Memory B cell (primary cell): ENCODE data around the gene SYNJ2.

ENCODE experiments used
- ATAC-seq: fragments of 150-1000 bp; cut with Tn5 transposase; 2 replicates; pipeline ENCODE4 v1.10.0; 2021; ENCODE audit warnings: low read depth, mild to moderate bottlenecking, moderate library complexity
- DNase-seq, 2 donors: peaks; one replicate each; pipeline ENCODE4 v3.0.0; 2022; ENCODE audit warnings: low spot score in 2 of 2
- H3K27ac Mint-ChIP-seq: one replicate; pipeline ENCODE4 v1.8.0; 2022; ENCODE audit warnings: mild to moderate bottlenecking, moderate library complexity, mixed read lengths
- H3K27me3 Mint-ChIP-seq: one replicate; pipeline ENCODE4 v1.8.0; 2022; ENCODE audit warnings: mixed read lengths
- H3K36me3 Mint-ChIP-seq: one replicate; pipeline ENCODE4 v1.8.0; 2022; ENCODE audit warnings: mild to moderate bottlenecking, mixed read lengths
- H3K4me1 Mint-ChIP-seq: one replicate; pipeline ENCODE4 v1.8.0; 2022; ENCODE audit warnings: mixed read lengths
- H3K4me3 Mint-ChIP-seq: one replicate; pipeline ENCODE4 v1.8.0; 2022; ENCODE audit warnings: mild to moderate bottlenecking, moderate library complexity, mixed read lengths
- H3K9me3 Mint-ChIP-seq: one replicate; pipeline ENCODE4 v1.8.0; 2022; ENCODE audit warnings: mixed read lengths

Gene SYNJ2

DNA sequence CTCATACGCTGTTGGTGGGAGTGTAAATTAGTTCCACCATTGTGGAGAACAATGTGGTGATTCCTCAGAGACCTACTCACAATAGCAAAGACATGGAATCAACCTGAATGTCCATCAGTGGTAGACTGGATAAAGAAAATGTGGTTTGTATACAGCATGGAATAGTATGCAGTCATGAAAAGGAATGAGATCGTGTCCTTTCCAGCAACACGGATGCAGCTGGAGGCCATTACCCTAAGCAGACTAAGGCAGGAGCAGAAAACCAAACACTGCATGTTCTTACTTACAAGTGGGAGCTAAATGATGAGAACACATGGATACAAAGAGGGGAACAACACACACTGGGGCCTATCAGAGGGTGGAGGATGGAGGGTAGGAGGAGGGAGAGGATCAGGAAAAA is 54.6 kb downstream of the SYNJ2 start:
- H3K27ac Mint-ChIP-seq = no peak overlapping the region
- peaks cover 11% of the 10 kb centered on the region for H3K4me1 Mint-ChIP-seq

DNA sequence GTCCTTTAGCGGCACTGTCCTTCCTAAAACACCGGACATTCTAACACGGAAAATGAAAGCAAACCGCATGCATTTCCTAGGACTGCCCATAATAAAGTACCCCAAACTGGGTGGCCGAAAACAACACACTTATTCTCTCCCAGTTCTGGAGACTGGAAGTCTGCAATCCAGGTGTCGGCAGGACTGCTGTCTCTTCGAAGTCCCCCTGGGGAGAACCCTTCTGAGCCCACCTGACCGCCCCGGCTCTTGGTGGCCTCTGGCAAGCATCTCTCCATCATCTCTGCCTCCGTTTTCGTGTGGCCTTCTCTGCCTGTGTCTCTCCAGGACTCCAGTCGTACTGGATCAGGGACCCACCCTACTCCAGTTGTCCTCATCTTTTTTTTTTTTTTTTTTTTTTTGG is 55.4 kb downstream of the SYNJ2 start:
- Mint-ChIP-seq H3K4me3 (no peak overlapping the region), H3K4me1 (peaks cover 3% of the 10 kb centered on the region), H3K9me3 (peaks cover 4% of the 10 kb centered on the region), H3K27me3 (no peaks in the 10 kb centered on the region), H3K36me3 (peaks cover 16% of the 10 kb centered on the region), H3K27ac (no peak overlapping the region)
- ATAC-seq = no peak
- no peak for DNase-seq

More for the DNA sequence above, 54.6 kb downstream of the SYNJ2 start:
- no peak for DNase-seq
- Mint-ChIP-seq H3K9me3 (peaks cover 4% of the 10 kb centered on the region), H3K4me3 (no peak overlapping the region), H3K27me3 (no peaks in the 10 kb centered on the region), H3K36me3 (peaks cover 16% of the 10 kb centered on the region)
- no peak for ATAC-seq

DNA sequence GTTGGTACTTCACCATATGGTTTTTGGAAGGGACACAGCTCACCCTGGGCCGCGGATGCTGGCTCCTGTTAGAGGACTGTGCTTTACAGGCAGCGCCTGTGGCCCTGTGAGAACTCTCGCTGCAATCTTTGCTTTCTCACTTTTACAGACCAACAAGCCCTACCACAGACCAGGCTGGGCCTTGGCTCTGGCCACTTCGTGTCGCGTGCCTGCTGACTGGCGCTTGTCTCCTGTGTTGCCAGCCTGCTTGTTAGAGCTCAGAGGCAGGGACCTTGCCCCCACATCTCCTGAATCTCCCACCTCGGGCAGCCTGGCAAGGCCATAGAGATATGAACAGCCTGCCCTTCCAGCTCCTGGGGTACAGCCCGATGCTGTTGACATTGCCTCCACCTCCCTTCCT is 56.1 kb downstream of the SYNJ2 start:
- Mint-ChIP-seq H3K27ac (no peak overlapping the region), H3K36me3 (peaks cover 16% of the 10 kb centered on the region), H3K4me3 (no peak overlapping the region), H3K9me3 (peaks cover 4% of the 10 kb centered on the region), H3K27me3 (no peaks in the 10 kb centered on the region), H3K4me1 (peaks cover 3% of the 10 kb centered on the region)
- no peak for DNase-seq
- ATAC-seq = no peak

DNA sequence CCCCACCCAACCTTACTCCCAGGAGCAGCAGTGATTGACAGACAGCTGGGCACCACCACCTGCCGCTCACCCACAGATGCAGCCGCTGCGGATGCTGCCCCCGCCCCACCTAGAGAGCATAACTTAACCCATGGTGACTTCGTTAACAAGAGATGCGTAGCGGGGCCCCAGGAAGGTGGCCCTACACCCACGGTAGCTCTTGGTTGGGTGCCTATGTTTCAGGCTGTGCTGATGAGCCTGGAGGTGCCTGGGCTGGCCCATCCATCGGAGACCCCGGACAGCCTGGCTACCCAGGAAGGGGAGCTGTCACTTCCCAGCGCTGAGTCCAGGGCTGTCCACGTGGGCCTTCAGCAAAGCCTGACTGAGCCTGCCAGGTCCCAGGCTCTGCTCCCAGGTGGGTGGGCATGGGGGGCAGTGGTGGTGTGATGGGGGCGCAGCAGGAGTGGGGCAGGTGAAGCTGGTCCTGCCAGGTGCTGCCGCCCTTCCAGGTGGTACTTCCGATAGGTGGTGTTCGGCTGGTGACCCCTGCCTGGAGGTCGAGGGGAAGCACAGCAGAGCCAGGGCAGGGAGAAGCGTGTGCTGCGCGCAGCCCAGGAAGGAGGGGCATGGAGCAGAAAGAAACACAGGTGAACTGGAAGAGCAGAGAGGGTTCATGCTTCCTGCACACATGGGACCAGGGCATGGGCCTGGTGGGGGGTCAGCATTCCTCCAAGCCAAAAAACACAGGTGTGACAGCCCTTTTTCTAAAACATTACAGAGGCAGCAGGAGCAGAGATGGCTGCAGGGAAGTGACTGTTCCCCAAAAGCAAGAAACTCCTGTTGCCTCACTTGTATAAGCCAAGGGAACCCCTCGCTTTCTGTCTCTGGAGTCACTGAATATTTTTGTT is 56.9 kb downstream of the SYNJ2 start:
- ATAC-seq (no peak), DNase-seq (no peak)
- H3K4me3 Mint-ChIP-seq = no peak overlapping the region
- H3K27ac Mint-ChIP-seq = no peak overlapping the region
- no peaks in the 10 kb centered on the region for H3K27me3 Mint-ChIP-seq
- peaks cover 3% of the 10 kb centered on the region for H3K4me1 Mint-ChIP-seq
- peaks cover 19% of the 10 kb centered on the region for H3K36me3 Mint-ChIP-seq
- peaks cover 4% of the 10 kb centered on the region for H3K9me3 Mint-ChIP-seq

- ATAC-seq = no peak
- Mint-ChIP-seq H3K4me1 (peaks cover 3% of the 10 kb centered on the region), H3K27me3 (no peaks in the 10 kb centered on the region), H3K36me3 (peaks cover 20% of the 10 kb centered on the region), H3K27ac (no peak overlapping the region), H3K4me3 (no peak overlapping the region), H3K9me3 (peaks cover 4% of the 10 kb centered on the region)
- DNase-seq = no peak
These were observed 57.5 kb downstream of the SYNJ2 start for GRCh38 chr6:158039178-158039557.

- DNase-seq = no peak
- no peaks in the 10 kb centered on the region for H3K27me3 Mint-ChIP-seq
- H3K36me3 Mint-ChIP-seq = peaks cover 21% of the 10 kb centered on the region
- no peak overlapping the region for H3K27ac Mint-ChIP-seq
- ATAC-seq = no peak
- H3K4me3 Mint-ChIP-seq = no peak overlapping the region
- H3K9me3 Mint-ChIP-seq = peaks cover 4% of the 10 kb centered on the region
- H3K4me1 Mint-ChIP-seq = peaks cover 3% of the 10 kb centered on the region
These were observed 57.9 kb downstream of the SYNJ2 start for GRCh38 chr6:158039571-158040050.

GRCh38 chr6:158040051-158040803 is 58.6 kb downstream of the SYNJ2 start:
- H3K4me3 Mint-ChIP-seq = no peak overlapping the region
- H3K4me1 Mint-ChIP-seq = peaks cover 3% of the 10 kb centered on the region
- ATAC-seq = no peak
- H3K27me3 Mint-ChIP-seq = no peaks in the 10 kb centered on the region
- DNase-seq = no peak
- no peak overlapping the region for H3K27ac Mint-ChIP-seq
- peaks cover 4% of the 10 kb centered on the region for H3K9me3 Mint-ChIP-seq
- peaks cover 21% of the 10 kb centered on the region for H3K36me3 Mint-ChIP-seq

DNA sequence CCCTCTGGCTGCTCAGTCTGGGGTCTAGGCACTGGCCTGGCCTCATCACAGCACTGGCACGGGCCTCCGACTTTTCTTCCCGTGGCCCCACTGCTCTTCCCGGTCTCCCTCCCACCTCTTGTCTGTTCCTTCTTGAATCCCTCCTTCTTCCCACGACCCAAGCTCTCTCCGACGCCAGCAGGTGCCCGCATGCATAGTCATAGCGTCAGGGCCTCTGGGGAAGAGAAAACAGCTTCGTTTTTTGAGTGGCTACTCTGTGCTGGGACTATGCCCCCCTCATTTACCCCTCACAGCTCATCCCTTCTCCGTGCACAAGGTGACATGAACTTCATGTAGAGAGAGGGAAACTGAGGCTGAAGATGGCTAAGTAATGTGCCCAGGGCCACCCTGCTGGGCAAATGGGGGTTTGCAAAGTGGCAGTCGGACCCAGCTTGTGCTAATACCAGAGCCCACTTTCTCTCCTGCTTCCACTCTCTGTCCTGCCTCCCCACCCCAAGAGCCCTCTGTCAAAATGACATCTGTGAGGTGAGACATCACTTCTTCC is 59.2 kb downstream of the SYNJ2 start:
- Mint-ChIP-seq H3K36me3 (peaks cover 23% of the 10 kb centered on the region), H3K4me1 (peaks cover 3% of the 10 kb centered on the region), H3K27me3 (no peaks in the 10 kb centered on the region), H3K27ac (no peak overlapping the region), H3K4me3 (no peak overlapping the region), H3K9me3 (peaks cover 4% of the 10 kb centered on the region)
- DNase-seq (no peak), ATAC-seq (no peak)

- Mint-ChIP-seq H3K36me3 (peaks cover 18% of the 10 kb centered on the region), H3K4me3 (no peak overlapping the region), H3K27ac (no peak overlapping the region), H3K27me3 (no peaks in the 10 kb centered on the region), H3K9me3 (no peaks in the 10 kb centered on the region), H3K4me1 (peaks cover 3% of the 10 kb centered on the region)
- DNase-seq = no peak
- ATAC-seq = no peak
These were observed 59.7 kb downstream of the SYNJ2 start for GRCh38 chr6:158041370-158041769.

GRCh38 chr6:158041788-158042187 is 60.1 kb downstream of the SYNJ2 start:
- Mint-ChIP-seq H3K9me3 (no peaks in the 10 kb centered on the region), H3K27ac (no peak overlapping the region), H3K4me1 (peaks cover 5% of the 10 kb centered on the region), H3K4me3 (no peak overlapping the region), H3K27me3 (no peaks in the 10 kb centered on the region), H3K36me3 (peaks cover 18% of the 10 kb centered on the region)
- ATAC-seq (no peak), DNase-seq (no peak)

DNA sequence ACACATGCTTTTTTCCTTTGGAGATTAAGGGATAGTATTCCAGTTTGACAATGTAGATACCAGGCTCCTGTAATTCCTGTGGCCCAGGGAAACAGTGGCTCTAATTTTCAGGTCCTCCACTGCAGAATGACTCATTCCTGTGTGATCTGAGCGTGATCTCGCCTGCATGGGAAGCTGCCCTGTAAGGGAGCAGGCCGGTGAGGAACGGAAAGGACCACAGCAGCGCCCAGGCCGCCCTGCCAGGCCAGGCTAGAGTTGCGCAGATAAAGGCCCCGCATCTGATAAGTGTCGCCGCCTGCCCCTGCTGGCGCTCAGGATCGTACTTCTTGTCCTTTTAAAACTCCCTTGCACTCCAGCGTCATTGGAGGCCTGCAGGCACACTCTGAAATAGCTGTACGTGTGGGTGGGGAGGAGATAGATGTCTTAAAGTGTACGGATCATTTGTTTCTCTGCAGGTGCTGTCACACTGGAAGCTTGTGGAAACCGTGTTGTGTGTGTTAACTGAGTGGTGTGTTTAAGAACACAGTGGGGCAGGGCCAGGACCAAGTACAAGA is 60.7 kb downstream of the SYNJ2 start:
- Mint-ChIP-seq H3K4me3 (no peak overlapping the region), H3K27ac (no peak overlapping the region), H3K4me1 (peaks cover 6% of the 10 kb centered on the region), H3K36me3 (peaks cover 23% of the 10 kb centered on the region), H3K9me3 (no peaks in the 10 kb centered on the region), H3K27me3 (no peaks in the 10 kb centered on the region)
- ATAC-seq (no peak), DNase-seq (no peak)

- no peaks in the 10 kb centered on the region for H3K9me3 Mint-ChIP-seq
- no peak overlapping the region for H3K4me3 Mint-ChIP-seq
- ATAC-seq (no peak), DNase-seq (no peak)
- H3K27ac Mint-ChIP-seq = no peak overlapping the region
- H3K27me3 Mint-ChIP-seq = no peaks in the 10 kb centered on the region
- peaks cover 6% of the 10 kb centered on the region for H3K4me1 Mint-ChIP-seq
- peaks cover 21% of the 10 kb centered on the region for H3K36me3 Mint-ChIP-seq
These were observed 61.3 kb downstream of the SYNJ2 start for GRCh38 chr6:158043008-158043407.

DNA sequence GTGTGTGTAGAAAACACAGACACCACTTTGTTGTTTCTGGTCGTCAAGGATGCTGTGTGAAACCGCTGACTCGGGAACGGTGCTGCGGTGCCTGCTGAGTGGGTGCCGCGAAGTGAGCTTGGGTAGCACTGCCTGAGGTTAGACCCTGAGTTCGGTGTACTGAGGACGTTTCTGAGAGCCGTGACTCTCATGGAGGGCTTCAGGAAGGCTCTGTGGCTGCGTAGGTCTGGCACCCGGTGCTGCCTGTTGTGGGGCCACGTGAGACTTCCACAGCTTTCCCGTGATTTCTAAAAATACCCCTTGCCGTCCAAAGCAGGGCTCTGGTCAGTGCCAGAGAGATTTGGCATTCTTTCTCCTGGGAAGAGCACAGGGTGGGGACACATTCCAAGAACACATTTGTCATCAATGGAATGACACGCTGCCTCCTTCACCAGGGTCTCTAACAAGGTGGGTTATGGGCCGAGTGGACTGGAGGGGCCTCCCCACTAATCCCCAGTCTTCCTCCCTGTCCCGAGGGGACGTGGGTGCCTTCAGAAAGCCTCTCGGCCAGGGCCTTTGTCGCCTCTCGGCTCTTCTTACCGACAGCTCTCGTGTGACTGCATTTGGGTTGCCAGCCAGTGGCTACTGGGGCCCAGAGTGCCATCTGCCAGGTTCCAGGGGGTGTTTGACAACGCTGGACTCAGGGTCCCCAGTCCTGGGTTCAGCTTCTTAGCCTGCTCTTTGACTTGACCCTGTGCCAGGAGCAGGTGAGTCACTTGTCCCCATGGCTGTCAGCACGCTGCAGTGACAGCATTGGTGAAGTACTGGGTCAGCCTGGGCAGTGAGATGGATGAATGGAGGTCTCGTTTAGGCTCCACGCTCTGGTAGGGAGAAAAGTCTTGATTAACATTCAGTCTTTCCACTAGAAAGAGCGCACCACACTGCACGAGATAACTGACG is 62.2 kb downstream of the SYNJ2 start:
- no peaks in the 10 kb centered on the region for H3K27me3 Mint-ChIP-seq
- no peak overlapping the region for H3K27ac Mint-ChIP-seq
- no peak overlapping the region for H3K4me3 Mint-ChIP-seq
- no peaks in the 10 kb centered on the region for H3K9me3 Mint-ChIP-seq
- no peak for ATAC-seq
- DNase-seq = no peak
- H3K36me3 Mint-ChIP-seq = peaks cover 22% of the 10 kb centered on the region
- peaks cover 6% of the 10 kb centered on the region for H3K4me1 Mint-ChIP-seq
